SK-N-SH treated with all-trans-retinoic acid at 6 μM for 48 hours (cell line): ENCODE data around the gene CATSPER4.

ENCODE experiments used
- ATAC-seq: fragments of 200-7000 bp; cut with Tn5 transposase; 3 replicates; pipeline ENCODE4 v1.9.1; 2020; ENCODE audit warnings: mild to moderate bottlenecking, moderate library complexity
- BACH2 ChIP-seq: fragments of 250-450 bp; sonication (Bioruptor Pico); IDR thresholded peaks from 2 replicates; pipeline ENCODE4 v1.9.0; 2021; ENCODE audit warnings: mild to moderate bottlenecking, borderline replicate concordance
- CSDC2 ChIP-seq: fragments of 250-450 bp; sonication (Bioruptor Pico); IDR thresholded peaks from 2 replicates; pipeline ENCODE4 v1.5.0; 2020; ENCODE audit warnings: mild to moderate bottlenecking, moderate library complexity
- GLIS3 ChIP-seq: fragments of 250-450 bp; sonication (Bioruptor Pico); IDR thresholded peaks from 2 replicates; pipeline ENCODE4 v1.5.0; 2020; ENCODE audit warnings: mild to moderate bottlenecking, moderate library complexity
- OSR1 ChIP-seq: fragments of 250-450 bp; sonication (Bioruptor Pico); IDR thresholded peaks from 2 replicates; pipeline ENCODE4 v1.8.0; 2022; ENCODE audit warnings: moderate library complexity, mild to moderate bottlenecking, inconsistent platforms
- PPARA ChIP-seq: fragments of 250-450 bp; sonication (Bioruptor Pico); IDR thresholded peaks from 2 replicates; pipeline ENCODE4 v1.5.0; 2020; ENCODE audit warnings: mild to moderate bottlenecking, borderline replicate concordance
- RARB ChIP-seq: fragments of 250-450 bp; sonication (Bioruptor Pico); IDR thresholded peaks from 2 replicates; pipeline ENCODE4 v1.8.0; 2021; ENCODE audit warnings: mild to moderate bottlenecking, moderate library complexity
- SNAI2 ChIP-seq: fragments of 250-450 bp; sonication (Bioruptor Pico); IDR thresholded peaks from 2 replicates; pipeline ENCODE4 v1.5.0; 2020; ENCODE audit warnings: mild to moderate bottlenecking, moderate library complexity
- TCF4 ChIP-seq: fragments of 250-450 bp; sonication (Bioruptor Pico); IDR thresholded peaks from 2 replicates; pipeline ENCODE4 v1.8.0; 2021; ENCODE audit warnings: mild to moderate bottlenecking, moderate library complexity, borderline replicate concordance
- TOX ChIP-seq: fragments of 250-450 bp; sonication (Bioruptor Pico); IDR thresholded peaks from 2 replicates; pipeline ENCODE4 v1.8.0; 2021; ENCODE audit warnings: mild to moderate bottlenecking, moderate library complexity, borderline replicate concordance
- TSHZ2 ChIP-seq: fragments of 250-450 bp; sonication (Bioruptor Pico); IDR thresholded peaks from 2 replicates; pipeline ENCODE4 v1.5.0; 2020; ENCODE audit warnings: mild to moderate bottlenecking, moderate library complexity
- ZC3H10 ChIP-seq: fragments of 250-450 bp; sonication (Bioruptor Pico); IDR thresholded peaks from 2 replicates; pipeline ENCODE4 v1.5.1; 2021; ENCODE audit warnings: mild to moderate bottlenecking, moderate library complexity
- ZFP30 ChIP-seq: fragments of 450-650 bp; formaldehyde crosslinking; IDR thresholded peaks from 2 replicates; pipeline ENCODE4 v1.5.0; 2022; ENCODE audit warnings: mild to moderate bottlenecking, moderate library complexity
- ZNF565 ChIP-seq: fragments of 450-650 bp; formaldehyde crosslinking; conservative IDR thresholded peaks from 2 replicates; pipeline ENCODE4 v1.5.0; 2020; ENCODE audit warnings: low read depth, mild to moderate bottlenecking, moderate library complexity
- ZNF8 ChIP-seq: fragments of 450-650 bp; formaldehyde crosslinking; IDR thresholded peaks from 2 replicates; pipeline ENCODE4 v1.5.0; 2020; ENCODE audit warnings: mild to moderate bottlenecking, moderate library complexity
- TF ChIP-seq, protein P1 (sequence below): fragments of 250-450 bp; sonication (Bioruptor Pico); IDR thresholded peaks from 2 replicates; pipeline ENCODE4 v1.5.1; 2021; ENCODE audit warnings: mild to moderate bottlenecking, moderate library complexity
- TF ChIP-seq, protein P2 (sequence below): fragments of 250-450 bp; sonication (Bioruptor Pico); IDR thresholded peaks from 2 replicates; pipeline ENCODE4 v1.8.0; 2021; ENCODE audit warnings: low read depth, mild to moderate bottlenecking, moderate library complexity, borderline replicate concordance
- TF ChIP-seq, protein P3 (sequence below): fragments of 250-450 bp; sonication (Bioruptor Pico); IDR thresholded peaks from 2 replicates; pipeline ENCODE4 v1.5.1; 2020; ENCODE audit warnings: low read depth, mild to moderate bottlenecking, moderate library complexity

CATSPER4 gene

DNA sequence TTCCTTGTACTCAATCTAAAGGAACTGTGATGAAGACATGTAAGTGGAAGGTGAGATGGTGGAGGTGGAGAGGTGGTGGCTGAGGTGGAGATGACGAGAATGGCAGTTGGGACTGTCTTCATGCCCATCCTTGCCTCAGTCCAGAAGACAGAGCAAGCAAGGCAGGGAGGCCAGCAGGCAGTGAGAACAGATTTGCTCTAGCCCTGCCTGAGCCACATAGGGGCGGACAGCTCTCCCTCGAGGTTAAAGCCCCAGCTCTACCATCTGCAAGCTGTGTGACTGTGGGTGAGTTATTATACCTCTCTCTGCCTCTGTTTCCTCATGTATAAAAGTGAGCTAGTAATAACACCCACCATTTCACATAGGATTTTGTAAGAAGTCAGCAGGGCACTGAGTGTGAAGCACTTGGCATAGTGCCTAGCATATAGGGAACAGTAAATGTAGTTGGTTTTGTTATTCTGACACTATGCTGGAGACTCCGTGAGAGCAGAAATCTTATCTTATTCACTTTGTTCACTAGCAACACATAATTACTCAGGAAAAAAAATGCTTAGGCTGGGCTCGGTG lies 36.4 kb upstream of the CATSPER4 start:
- TF ChIP-seq ZFP30 (CRISPR knock-in tag) (no peak), SNAI2 (CRISPR knock-in tag) (no peak), ZNF8 (CRISPR knock-in tag) (no peak), PPARA (CRISPR knock-in tag) (no peak), ZC3H10 (CRISPR knock-in tag) (no peak), CSDC2 (CRISPR knock-in tag) (no peak)
- TF ChIP-seq, all 23 proteins: peak for 0
- ATAC-seq, result no peak

GRCh38 chr1:26154750-26155149 lies 35.7 kb upstream of the CATSPER4 start:
- ATAC-seq, result no peak
- no peak for TF ChIP-seq ZNF565 (CRISPR knock-in tag)
- TF ChIP-seq, protein P1, sequence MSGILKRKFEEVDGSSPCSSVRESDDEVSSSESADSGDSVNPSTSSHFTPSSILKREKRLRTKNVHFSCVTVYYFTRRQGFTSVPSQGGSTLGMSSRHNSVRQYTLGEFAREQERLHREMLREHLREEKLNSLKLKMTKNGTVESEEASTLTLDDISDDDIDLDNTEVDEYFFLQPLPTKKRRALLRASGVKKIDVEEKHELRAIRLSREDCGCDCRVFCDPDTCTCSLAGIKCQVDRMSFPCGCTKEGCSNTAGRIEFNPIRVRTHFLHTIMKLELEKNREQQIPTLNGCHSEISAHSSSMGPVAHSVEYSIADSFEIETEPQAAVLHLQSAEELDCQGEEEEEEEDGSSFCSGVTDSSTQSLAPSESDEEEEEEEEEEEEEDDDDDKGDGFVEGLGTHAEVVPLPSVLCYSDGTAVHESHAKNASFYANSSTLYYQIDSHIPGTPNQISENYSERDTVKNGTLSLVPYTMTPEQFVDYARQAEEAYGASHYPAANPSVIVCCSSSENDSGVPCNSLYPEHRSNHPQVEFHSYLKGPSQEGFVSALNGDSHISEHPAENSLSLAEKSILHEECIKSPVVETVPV (CRISPR knock-in tag), result no peak
- TF ChIP-seq, protein P2, sequence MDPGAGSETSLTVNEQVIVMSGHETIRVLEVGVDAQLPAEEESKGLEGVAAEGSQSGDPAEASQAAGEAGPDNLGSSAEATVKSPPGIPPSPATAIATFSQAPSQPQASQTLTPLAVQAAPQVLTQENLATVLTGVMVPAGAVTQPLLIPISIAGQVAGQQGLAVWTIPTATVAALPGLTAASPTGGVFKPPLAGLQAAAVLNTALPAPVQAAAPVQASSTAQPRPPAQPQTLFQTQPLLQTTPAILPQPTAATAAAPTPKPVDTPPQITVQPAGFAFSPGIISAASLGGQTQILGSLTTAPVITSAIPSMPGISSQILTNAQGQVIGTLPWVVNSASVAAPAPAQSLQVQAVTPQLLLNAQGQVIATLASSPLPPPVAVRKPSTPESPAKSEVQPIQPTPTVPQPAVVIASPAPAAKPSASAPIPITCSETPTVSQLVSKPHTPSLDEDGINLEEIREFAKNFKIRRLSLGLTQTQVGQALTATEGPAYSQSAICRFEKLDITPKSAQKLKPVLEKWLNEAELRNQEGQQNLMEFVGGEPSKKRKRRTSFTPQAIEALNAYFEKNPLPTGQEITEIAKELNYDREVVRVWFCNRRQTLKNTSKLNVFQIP (CRISPR knock-in tag), result no peak
- no peak for TF ChIP-seq BACH2 (CRISPR knock-in tag)
- TF ChIP-seq ZC3H10 (CRISPR knock-in tag), result no peak
- TF ChIP-seq OSR1 (CRISPR knock-in tag), result no peak
- no peak for TF ChIP-seq GLIS3
- TF ChIP-seq ZNF8 (CRISPR knock-in tag), result no peak
- TF ChIP-seq TSHZ2, result no peak
- no peak for TF ChIP-seq TOX (CRISPR knock-in tag)
- no peak for TF ChIP-seq SNAI2 (CRISPR knock-in tag)

- ATAC-seq, result no peak
- TF ChIP-seq SNAI2 (CRISPR knock-in tag), result no peak
- TF ChIP-seq, protein P1 (CRISPR knock-in tag), result no peak
- no peak for TF ChIP-seq RARB (CRISPR knock-in tag)
- TF ChIP-seq CSDC2 (CRISPR knock-in tag), result no peak
- TF ChIP-seq PPARA (CRISPR knock-in tag), result no peak
- no peak for TF ChIP-seq TCF4 (CRISPR knock-in tag)
- TF ChIP-seq, protein P2 (CRISPR knock-in tag), result no peak
- no peak for TF ChIP-seq ZNF565 (CRISPR knock-in tag)
- TF ChIP-seq, protein P3, sequence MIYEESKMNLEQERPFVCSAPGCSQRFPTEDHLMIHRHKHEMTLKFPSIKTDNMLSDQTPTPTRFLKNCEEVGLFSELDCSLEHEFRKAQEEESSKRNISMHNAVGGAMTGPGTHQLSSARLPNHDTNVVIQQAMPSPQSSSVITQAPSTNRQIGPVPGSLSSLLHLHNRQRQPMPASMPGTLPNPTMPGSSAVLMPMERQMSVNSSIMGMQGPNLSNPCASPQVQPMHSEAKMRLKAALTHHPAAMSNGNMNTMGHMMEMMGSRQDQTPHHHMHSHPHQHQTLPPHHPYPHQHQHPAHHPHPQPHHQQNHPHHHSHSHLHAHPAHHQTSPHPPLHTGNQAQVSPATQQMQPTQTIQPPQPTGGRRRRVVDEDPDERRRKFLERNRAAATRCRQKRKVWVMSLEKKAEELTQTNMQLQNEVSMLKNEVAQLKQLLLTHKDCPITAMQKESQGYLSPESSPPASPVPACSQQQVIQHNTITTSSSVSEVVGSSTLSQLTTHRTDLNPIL, result no peak
- TF ChIP-seq GLIS3, result no peak
- TF ChIP-seq, all 23 proteins: peak for 0
Observed at GRCh38 chr1:26155370-26156284, 34.8 kb upstream of the CATSPER4 start.
